NCI-H1417 treated with DMSO at 0.1 percent for 48 hours (cell line): Measurements from ENCODE around the gene APRT.

Source experiments
- DNase-seq: peaks from one replicate; lab custom pipeline; 2025; lab: John Stamatoyannopoulos, UW

Gene APRT

DNA sequence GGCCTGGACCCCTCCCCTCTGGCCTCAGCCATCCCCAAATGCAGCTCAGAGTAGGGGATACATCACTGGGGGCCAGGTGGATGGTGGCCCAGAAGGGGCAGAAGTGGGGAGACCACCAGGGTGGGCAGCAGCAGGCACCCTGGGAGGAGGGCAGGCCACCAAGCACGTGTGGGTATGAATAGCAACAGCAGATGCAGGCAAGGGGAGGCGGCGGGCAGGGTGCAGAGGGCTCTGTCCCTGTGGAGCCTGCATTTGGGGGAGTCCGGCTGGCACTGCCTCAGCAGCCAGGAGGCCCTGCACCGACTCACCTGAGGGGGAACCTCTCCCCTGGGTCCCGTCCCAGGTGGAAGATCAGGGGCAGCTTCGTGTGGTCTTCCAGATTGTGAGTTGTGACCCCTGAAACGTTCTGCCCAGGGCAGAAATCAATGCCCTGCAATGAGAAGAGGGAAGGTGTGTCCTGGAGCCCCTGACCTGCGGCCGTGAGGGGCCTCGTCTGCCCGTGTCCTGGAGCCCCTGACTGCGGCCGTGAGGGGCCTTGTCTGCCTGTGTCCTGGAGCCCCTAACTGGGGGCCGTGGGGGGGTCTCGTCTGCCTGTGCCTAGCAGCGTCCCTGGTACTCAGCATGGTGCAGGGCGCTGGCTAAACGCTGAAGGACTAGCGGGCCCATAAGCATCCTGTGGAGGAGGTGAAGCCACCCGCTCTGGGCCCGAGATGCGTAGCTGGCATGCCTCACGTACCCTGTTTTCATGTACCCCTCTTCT, 10.7 kb upstream of the APRT start:
- DNase-seq = no peak

DNA sequence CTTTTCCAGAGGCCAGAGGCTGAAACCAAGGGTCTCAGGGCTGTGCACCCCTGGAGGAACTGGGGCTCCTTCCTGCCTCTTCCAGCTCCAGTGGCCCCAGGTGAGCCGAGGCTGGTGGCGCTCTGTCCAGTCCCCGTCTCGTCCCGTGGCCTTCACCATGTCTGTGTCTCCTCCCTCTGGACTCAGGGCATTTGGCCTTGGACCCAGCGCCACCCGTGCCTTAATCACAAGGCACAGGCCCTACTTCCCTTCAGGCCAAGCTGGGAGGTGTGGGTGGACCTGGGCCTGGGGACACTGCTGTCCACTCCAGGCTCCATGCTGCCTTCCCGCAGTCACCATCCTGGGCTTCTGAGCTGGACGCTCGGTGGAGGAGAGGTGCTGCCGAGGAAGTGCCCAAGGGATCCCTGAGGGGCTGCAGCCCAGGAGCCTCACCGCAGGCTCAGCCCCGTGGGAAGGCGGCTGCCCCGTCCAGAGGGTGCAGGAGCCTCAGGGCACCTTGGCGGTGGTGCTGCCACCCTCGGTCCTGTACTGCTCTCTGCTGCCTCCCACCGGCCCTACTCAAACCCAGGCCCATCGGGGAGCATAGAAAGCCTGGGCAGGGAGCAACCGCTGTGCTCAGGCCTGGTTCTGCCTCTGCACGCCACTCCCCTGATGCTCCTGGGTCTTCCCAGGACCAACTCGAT, 9.6 kb upstream of the APRT start:
- DNase-seq = no peak

DNA sequence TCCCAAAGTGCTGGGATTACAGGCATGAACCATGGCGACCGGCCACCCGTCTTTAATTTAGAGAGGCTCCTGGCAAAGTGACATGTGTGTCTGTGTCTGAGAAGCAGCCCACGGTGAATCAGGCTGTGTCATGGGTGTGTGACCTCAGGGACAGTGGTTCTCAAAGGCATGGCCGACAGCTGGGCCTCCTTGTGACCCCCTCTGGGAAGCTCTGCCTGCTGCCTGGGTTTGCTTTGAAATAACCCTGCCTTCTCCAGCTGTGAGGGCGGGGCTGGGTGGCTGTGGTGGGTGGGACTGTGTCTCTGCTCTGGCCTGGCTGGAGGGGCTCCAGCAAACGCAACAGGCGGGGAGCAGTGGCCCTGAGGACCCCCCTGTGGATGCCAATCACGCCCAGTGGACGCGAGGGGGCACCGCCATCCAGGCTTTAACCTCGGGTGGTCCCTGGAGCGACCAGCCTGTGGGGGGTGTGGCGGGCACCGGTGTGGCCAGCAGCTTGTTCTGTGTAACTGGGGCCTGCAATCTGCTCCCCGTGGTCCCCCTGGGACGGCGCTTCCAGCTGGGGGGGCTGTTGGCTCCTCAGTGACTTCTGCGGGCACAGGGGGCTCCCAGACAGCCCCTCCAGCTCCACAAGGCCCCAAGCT, 8.8 kb upstream of the APRT start:
- DNase-seq = no peak

DNA sequence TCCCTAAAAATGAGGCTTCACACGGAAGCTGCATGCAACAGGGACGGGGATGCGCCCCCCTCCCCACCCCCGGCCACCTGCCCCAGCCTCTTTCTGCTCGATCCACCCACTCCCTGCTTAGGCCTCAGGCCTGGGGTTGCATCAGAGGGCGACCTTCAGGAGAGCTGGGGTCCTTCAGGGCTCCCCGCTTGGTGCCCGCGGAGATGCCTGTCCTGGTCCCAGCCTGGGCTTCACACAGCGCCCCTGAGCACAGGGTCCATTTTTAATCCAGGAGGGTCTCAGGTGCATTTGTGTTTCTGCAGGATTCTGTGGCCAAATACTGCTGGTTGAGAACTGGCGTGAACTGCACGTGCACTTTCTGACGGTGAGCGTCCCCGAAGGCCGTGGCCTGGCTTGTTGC, 7.4 kb upstream of the APRT start:
- DNase-seq = no peak

DNA sequence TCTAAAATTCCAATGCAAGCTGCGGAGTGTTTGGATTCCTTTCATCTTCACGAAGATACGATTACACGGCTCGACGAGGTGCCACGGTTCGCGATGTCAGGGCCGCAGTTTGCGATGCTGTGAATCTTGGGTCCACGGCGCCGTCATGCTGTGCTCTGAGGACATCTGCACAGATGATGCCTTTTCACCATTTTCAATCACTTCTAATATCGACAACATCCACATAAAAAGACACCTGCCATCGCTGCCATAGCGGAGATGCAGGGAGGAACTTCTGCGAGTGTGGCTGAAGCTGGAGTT, 6.8 kb upstream of the APRT start:
- DNase-seq = no peak

DNA sequence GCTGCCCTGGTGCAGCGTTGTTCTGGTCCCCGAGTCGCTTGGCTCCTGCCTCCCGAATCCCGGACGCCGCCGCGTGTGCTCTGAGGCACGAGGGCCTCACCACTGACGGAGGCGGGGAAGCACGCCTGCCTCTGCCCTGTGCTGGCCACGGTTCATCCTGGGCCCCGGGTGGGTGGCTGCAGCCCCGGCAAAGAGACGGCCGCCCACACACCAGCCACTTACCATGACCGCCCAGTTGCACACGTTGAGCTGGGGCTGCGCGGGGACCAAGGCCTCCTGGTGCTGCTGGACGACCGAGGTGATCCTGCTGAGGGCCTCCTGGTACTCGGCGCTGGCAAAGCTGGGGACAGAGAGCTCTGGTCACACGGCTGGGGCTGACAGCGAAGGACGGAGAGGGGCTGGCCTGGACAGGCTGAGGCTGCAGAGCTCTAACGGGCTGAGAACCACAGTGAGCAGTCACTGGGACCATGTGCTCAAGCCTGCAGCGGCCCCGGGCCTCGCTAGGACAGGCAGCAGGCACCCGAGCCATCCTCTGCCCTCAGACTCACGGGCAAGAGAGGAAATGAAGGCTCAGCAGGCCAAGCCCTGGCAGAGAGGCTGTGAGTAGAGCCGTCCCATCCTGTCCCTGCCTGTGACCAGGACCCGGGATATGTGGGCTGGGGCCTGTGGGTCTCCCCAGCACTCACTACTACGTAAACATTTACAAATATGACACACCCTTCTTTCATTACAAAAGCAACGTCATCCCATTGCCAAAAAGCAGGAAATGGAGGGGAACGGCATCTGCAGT, 6.3 kb upstream of the APRT start:
- DNase-seq = no peak

DNA sequence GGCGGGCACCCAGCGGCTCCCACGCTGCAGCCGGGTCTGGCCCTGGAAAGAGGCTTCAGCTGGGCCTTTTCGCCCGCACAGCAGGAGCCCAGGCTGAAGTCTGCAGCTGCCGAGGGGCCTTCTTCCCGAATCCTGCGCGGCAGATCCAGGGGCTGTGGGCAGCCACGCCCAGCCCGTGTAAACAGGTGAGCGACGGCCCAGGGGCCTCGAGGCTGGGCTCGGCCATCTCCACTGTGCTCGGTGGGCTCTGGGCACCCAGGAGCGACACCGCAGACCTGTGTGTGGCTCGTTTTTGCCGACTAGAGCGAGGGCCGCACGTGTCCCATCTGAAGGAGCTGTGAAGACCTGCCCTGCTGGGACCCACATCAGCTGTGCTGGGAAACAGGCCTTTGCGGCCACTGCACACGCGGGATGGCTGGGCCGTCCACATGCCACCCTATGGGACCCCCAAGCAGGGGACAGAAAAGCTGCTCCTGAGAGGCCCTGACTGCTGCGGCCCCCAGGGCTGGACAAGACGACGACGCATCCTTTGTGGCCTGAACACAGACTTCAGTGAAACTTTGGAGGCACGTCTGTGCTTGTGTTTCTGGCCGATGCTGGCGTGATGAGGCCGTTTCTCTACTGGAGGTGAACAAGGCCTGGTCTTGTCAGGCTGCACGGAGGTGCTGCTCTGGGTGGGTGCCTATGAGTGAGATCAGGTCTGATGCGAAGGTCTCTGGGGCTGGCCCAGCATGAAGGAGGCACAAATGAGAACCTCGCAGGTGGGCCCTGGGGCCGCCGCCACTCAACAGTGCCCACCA, 5.2 kb upstream of the APRT start:
- no peak for DNase-seq

DNA sequence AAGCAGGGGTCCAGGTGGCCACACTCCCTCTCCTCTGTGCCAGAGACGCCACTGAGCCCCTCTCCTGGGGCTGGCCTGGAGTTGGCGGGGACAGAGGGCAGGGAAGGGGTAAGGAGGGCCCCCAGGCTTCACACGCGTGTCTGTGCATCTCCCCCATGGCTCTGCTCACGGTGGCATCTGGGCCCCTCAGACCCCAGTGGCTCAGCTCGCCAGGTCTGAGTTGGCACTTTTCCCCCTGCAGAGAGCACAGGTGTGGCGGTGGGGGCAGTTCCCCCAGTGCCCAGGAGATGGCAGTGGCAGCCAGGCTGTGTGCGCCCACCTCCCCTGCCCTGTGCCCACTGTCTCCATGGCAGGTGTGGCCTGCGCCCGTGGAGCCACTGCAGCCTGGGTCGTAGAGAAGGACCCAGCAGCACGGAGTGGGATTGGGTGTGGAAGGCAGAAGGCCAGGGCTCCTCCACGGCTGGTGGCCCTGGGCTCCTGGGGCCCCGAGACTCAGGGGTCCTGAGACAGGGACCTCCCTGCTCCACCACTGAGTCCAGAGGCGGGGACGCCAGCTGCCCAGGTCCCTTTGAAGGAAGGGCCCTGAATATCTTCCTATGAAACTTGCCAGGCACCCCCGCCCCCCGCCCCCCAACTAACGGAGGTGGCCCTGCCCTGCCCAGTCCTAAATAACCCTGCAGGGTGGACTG, 4.3 kb upstream of the APRT start:
- DNase-seq = peak; percentile 11

DNA sequence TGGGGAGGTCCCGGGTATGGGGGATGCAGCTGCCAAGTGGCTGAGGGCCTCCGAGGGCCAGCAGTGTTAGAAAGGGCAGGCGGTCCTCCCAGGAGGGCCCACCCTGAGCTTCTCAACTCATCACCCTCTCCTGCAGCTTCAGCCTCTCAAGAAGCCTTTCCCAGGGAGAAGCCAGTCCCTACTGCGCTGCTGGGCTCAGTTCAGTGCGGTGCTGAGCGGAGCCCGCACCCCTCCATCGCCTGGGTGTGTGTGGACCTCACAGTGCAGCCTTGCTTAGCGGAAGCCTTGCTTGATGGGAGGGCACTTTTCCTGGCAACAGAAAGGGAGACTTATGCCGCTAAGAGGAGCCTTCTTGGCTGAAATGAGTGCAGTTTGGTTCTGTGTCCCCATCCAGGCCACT, 3.5 kb upstream of the APRT start:
- DNase-seq = no peak

DNA sequence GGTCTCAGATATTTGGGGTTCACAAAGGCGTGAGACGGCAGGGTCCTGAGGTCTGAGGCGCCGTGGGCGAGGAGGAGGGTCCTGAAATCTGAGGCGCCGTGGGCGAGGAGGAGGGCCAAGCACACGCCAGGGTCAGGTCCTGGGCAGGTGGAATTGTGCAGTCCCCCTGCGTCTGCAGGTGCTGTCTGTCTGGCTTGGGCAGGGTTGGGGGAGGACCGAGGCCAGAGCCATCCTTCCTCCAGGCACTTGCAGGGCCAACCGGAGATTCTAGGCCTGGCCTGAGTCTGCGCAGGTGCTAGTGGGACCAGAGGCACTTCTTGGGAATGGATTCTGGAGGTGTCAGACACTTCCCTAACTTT, 2.4 kb upstream of the APRT start:
- DNase-seq = no peak

DNA sequence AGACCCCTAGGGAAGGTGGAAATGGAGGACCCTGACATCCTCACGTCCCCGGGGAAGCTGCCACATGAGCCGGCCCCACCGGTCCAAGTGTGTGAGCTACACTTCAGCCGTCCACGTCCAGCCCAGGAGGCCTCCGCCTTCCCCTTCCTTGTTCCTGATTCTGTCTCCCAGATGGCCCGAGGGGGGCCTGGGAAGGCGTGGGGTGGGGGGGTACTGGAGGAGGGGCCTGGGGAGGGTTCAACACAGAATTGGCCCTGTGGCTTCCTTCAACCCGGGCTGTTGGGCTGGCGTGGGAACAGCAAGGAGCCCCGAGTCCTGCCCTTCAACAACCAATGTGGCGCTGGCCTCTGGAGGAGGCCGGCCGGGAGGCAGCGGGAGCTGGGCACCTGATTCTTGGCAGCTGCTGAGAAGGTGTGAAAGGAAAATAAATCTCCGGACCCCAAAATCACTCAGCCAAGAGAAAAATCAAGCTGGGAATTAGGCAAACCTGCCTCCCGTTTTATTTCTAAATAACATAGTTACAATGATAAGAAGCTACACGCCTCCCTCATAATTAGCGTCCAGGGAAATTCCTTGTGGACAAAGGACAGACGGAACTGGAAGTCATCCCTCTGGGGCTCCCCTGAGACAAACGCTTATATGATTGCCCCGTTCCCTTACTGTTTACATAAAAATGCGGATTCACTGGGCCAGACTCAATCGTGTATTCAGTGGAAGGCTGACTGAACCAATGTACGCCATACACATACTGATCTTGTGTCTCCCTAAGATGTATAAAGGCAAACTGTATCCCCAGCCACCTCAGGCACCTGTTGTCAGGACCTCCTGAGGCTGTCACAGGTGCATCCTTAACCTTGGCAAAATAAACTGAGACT, 1.8 kb upstream of the APRT start:
- no peak for DNase-seq

DNA sequence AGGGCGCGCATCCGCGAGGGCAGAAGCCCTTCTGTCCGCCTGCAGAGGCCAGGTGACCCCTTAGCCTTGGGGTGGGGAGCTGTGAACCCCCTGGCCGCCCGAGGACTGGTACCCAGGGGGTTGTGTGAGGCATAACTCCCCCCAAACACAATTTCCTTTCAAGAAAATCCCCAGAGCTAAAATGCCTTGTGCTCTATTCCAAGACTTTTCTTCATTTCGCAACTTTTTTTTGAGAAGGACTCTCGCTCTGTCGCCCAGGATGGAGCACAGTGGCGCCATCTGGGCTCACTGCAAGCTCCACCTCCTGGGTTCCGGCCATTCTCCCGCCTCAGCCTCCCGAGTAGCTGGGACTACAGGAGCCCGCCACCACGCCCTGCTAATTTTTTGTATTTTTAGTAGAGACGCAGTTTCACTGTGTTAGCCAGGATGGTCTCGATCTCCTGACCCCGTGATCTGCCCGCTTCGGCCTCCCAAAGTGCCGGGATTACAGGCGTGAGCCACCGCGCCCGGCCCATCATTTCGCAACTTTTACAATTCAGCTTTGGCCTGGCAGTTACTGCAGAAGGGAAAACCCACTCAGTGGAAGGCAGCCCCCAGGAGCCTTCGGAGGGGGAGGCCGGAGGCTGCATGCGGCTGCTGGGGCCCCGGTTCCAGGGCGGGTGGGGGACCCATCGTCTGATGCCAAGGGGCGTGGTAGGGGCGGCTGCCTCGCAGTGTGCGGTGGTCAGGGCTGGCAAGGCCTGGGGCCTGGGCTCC, 963 bp upstream of the APRT start:
- DNase-seq = no peak

DNA sequence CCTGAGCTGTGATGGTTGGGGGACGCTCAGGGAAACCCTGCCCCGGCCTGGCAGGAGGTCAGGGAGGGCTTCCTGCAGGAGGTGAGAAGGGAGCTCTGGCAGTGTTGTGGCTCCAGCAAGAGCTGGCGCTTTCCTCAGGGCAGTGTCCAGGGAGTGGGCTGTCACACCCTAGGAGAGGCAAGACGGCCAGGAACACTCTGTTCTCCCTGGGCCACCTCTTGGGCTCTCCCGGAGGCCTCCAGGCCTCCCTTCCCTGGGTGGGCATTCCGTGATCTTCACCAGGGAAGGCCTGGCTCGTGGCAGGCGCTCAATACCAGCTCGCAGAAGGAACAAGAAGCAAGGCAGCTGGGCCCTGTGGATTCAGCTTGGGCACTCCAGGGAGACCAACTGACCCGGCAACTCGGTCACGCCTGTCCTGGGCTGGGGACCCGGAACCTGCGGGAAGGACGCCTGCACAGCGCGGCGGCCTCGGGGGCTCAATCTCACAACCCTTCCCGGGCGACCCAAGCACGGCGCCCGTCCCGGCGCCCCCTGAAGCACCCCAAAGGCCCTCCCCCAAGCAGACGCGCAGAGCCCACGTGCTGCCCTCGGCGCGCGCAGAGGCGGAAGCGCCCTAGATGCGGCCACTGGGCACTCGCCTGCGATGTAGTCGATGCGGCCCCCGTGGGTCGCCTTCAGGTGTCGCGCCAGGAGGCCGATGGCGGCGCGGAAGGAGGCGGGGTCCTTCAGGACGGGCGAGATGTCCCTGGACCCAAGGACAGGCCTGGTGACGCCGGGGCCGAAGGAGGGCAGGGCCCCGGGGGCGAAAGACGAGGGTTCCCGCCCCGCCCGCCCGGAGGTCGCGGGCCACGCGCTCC, 588 bp downstream of the APRT start:
- DNase-seq = no peak

DNA sequence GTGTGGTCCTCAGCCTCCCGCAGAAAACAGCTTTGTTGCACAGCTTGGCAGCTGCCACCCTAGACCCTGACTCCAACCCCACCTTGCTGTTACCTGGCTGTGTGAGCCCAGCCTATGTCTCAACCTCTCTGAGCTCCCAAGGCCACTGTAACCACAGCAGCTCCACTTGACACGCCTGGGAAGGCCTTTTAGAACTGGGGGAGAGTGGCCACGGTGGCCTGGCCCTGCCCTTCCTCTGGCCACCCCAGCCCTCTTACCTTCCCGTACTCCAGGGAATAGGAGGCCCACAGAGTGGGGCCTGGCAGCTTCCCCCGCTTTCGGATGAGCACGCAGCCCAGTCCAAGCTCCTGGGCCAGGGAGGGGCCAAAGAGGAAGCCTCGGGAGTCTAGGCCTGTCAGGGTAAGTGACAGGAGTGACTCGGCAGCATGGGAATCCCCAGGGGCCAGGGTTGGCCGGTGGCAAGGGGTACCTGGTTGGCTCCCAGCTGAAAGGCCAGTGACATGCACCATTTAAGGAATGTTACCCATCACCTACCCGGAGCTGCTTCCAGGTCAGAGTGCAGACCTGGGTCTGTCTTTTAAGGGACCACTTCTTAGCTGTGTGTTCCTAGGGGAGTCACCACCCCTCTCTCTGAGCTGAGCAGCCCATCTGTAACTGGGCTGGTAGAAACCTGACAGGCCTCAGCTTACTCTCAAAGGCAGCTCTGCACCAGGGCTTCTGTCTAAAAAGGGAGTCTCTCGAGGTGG, 1.4 kb downstream of the APRT start:
- no peak for DNase-seq

DNA sequence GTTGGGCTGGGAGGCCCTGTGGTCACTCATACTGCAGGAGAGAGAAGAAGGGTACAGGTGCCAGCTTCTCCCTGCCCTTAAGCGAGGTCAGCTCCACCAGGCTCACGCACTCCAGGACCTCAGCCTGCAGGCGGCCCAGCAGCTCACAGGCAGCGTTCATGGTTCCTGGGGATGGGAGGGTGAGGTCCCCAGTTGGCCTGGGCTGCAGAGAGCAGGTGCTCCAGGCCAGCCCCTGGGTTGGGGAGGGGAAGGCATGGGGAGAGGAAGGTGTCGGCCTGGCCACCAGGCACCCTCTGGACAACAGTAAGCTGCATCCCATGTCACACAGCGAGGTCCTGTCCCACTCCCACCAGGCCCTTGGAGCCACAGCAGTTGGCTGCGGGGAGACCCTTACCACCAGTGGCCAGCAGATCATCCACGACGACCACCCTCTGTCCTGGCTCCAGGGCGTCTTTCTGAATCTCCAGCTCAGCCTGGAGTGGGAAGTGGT, 2.0 kb downstream of the APRT start:
- no peak for DNase-seq

DNA sequence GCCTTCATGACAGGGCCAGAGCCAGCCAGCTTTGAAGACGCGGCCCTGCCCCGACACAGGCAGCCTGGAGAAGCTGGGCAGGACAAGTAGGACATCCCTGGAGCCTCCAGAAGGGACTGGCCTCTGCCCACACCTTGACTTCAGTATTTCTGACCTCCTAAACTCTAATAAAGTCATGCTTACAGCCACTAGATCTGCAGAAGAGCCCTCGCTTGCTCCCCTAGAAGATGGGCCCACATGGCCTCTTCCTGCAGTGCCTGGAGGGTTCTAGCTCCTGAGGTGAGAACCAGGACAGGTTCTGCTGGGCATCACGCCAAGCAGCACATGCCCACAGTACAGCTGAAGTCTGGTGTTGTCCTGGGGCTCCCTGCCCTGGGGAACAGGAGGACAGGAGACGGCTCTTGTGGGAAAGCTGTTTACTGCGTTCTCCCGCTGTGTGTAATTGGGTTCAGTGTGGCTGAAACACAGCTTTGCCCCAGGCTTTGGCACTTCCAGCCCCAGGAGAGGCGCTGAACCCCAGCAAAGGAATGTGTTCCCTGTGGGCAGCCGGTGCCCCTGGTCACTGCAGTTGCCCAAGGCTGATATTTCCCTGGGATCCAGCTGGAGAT, 2.6 kb downstream of the APRT start:
- no peak for DNase-seq
